IPS DF 4.7 (cell line): ENCODE results near the gene OTOP2.
"Not testable (repeated sequence)": the region's sequence is repeated elsewhere in the genome, so short reads cannot be mapped to it uniquely, and the experiment has no call there.

Source experiments
- DNase-seq: peaks from one replicate; pipeline ENCODE4 v3.0.0-alpha.2; 2013; ENCODE audit warnings: low spot score; ENCODE audit errors: extremely low read depth

The OTOP2 gene

DNA sequence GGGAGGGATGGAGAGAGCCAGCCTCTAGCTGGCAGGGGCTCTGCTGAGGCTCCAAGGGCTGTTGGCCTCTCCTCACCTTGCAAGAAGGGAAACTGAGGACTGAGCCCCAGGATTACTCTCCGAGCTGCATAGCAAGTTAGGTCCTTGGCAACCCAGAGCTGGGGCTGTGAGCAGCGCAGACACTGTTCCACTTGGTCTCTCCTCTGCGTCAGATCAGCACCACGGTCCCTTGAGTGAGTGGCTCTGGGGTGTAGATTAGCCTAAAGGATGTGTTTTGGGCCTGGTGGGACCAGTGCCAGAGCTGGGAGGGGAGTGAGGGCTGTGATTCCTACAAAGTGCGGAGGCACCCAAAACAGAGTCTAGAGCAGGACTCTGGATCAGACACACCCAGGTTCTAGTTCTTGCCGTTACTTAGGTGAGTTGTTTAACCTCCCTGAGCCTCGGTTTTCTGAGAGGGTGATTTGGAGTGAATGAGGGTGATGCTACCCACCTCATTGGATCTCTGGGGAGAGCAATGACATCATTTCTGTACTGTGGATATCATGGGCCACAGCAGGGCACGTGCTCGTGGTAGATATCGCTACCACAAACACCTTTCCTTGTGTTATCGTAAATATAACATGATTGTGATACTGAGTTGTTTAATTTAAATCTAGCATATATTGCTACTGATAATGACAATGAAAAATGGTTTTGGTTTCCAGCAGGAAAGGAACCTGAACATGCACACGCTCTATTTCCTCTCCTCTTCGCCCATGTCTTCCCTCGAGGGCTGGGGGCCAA, 22.5 kb upstream of the OTOP2 start:
- no peak for DNase-seq

DNA sequence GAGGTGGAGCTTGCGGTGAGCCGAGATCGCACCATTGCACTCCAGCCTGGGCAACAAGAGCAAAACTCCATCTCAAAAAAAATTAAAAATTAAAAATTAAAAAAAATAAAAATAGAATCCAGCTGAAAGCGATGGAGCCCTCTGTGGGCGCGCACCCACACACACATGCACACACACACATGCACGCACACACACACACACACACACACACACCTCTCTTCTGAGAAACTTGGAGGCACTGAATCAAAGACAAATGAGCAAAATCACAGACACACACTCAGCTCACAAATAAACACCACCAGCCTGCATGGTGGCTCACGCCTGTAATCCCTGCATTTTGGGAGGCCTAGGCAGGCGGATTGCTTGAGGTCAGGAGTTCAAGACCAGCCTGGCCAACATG, 21.0 kb upstream of the OTOP2 start:
- DNase-seq = no peak

DNA sequence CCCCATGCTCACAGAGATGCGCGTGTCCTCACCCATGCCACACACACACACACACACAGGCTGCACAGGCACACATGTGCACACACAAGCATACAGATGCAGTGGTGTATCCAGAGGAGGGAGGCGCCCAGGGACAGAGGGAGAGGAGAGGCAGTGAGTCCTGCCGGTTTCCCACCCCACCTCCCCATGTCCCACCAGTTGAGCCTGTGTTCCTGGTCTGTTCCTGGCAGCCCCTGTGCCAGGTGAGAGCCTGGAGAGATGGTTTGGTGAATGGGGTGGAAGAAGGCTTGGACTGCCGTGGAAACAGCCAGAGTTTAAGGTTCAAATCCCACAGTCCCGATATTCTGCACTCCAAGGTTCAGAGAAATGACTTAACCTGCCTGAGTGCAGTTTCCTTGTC, 20.4 kb upstream of the OTOP2 start:
- DNase-seq = no peak

DNA sequence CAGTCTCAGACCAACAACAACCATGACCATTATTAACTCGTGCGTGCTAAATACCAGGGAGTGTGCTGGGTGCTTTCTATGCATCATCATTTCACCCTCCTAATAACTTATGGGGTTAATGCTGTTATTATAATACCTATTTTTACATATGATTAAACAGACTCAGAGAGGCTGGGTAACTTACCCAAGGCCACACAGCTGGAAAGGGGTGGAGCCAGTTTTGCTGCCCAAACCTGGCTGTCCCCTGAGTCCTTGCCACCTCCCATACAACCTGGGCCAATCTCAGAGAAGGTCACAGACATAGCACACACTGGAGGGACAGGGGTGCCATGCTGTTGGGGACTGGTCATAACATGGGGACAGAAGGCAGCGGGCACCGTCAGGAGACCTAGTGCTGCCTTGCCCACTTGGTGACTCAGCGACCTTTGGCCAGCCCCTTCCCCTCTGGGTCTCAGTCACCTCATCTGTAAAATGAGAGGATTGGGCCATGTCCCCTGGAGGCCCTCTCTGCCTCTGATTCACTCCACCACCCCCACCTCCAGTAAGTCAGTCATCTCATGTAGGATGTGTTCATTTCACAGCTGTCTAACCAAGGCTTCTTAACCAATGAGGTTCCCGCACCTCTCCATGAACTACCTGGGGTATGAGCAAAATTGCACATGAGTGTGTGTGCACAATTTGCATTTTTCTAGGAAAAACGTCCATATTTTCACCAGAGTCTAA, 19.2 kb upstream of the OTOP2 start:
- no peak for DNase-seq

DNA sequence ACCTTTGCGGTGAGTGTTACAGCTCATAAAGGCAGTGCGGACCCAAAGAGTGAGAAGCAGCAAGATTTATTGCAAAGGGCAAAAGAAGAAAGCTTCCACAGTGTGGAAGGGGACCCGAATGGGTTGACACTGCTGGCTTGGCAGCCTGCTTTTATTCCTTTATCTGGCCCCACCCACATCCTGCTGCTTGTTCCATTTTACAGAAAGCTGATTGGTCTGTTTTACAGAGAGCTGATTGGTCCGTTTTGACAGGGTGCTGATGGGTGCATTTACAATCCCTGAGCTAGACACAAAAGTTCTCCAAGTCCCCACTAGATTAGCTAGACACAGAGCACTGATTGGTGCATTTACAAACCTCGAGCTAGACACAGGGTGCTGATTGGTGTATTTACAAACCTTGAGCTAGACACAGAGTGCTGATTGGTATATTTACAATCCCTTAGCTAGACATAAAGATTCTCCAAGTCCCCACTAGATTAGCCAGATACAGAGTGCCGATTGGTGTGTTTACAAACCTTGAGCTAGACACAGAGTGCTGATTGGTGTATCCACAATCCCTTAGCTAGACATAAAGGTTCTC, 17.8 kb upstream of the OTOP2 start:
- DNase-seq = not testable (repeated sequence)

DNA sequence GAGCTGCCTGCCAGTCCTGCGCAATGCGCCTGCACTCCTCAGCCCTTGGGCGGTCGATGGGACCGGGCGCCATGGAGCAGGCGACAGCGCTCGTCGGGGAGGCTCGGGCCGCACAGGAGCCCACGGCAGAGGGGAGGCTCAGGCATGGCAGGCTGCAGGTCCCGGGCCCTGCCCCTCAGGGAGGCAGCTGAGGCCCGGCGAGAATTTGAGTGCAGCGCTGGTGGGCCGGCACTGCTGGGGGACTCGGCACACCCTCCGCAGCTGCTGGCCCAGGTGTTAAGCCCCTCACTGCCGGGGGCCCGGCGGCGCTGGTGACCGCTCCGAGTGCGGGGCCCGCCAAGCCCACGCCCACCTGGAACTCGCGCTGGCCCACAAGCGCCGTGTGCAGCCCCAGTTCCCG, 17.1 kb upstream of the OTOP2 start:
- no peak for DNase-seq

DNA sequence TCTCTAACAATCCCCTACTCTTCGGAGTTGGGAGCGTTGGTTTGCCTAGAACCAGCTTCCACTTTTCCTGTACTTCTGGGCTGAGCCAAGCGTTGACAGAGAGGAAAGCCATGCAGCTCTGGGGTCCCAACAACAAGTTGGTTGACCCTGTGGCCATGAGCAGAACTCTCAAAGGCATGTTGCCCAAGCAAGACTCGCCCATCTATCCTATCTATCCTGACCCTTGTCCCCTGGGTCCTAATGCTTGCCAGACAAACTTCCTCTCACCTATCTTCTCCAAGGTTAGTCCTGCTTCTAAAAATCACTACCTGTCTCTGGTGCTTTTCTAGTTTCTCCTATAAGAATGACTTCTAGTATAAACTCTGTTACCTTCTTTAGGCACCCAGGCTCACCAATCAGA, 15.0 kb upstream of the OTOP2 start:
- DNase-seq = not testable (repeated sequence)

DNA sequence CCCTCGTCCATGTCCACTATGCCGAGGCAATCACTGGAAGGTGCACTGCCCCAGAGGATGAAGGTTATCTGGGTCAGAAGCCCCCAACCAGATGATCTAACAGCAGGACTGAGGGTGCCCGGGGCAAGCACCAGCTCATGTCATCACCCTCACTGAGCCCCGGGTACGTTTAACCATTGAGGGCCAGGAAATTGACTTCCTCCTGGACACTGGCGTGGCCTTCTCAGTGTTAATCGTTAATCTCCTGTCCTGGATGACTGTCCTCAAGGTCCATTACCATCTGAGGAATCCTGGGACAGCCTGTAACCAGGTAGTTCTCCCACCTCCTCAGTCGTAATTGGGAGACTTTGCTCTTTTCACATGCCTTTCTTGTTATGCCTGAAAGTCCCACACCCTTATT, 12.7 kb upstream of the OTOP2 start:
- DNase-seq = not testable (repeated sequence)

DNA sequence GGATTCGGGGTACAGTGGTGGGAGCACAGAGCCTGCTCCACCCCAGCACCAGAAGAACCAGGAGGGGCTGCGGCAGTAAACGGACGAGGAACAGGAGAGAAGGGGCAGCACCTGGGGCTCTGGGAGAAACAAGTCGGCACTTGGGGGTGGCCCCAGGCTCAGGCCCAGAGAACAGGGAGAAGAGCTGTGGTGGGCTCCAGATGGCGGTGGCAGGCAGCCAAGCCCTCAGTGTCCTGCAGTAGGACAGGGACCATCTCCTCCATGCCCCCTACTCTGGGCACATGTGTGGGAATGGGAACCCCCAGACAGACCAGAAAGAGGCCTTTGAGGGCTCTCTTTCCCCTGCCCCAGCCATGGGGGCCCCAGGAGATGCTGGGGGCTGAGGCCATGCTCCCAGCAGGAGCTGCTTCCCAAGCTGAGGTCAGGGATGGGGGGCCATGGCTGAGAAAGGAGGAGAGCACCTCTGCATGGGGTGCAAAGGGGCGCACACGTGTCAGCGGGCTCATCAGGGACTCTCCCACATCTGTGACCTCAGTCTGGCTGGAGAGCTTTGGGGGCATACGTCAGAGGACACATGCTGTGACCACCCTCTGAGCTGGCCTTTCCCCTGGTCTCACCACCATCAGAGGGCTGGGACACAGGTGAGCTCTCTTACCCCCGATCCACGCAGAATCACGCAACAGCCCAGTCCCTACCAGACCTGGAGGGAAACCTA, 7.8 kb upstream of the OTOP2 start:
- no peak for DNase-seq

DNA sequence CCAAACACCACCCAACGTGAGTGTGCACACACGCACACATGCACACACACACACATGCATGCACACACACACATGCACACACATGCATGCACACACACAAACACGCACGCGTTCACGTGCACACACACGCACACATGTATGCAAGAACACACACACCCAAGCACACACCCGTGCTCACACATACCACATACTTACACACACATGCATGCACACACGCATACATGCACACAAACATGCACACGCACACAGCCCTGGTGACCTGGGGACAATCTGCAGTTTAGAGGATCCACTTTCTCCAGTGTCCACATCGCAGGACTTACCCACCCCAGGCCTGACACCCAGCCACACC, 7.2 kb upstream of the OTOP2 start:
- no peak for DNase-seq

DNA sequence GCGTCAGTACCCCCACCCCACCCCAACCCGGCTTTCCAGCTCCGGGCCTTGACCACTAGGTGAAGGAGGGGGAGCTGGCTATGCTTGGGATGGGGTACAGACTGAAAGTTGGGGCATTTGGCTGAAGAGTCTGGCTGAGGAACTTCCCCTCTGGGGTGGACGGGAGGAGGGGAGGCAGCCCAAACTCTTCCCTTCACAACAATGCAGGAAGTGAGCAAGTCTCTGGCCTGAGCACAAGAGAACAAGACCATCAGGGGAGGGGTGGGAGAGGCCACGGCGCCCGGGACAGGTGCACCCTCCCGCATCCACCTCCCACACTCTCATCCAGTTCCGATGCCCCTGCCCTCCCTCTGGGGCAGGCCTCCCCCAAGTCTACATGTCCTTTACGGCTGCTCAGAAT, 6.6 kb upstream of the OTOP2 start:
- no peak for DNase-seq

DNA sequence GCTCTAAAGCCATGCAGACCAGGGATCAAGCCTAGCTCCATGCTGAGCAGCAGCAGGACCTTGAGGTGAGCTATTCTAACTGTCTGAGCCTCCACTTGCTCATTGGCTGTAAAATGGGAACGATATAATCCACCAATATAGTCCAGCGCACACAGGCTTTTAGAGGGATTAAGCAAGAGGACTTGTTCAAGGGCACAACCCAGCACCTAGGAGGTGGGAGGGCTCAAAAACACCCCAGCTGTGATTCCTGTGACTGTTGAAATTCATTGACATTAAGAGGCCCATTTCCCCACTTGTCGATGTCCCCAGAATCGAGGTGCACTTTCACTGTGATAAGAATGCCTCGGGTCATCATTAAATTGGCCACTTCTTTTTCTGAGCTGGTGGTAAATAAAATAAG, 5.2 kb upstream of the OTOP2 start:
- DNase-seq = no peak

DNA sequence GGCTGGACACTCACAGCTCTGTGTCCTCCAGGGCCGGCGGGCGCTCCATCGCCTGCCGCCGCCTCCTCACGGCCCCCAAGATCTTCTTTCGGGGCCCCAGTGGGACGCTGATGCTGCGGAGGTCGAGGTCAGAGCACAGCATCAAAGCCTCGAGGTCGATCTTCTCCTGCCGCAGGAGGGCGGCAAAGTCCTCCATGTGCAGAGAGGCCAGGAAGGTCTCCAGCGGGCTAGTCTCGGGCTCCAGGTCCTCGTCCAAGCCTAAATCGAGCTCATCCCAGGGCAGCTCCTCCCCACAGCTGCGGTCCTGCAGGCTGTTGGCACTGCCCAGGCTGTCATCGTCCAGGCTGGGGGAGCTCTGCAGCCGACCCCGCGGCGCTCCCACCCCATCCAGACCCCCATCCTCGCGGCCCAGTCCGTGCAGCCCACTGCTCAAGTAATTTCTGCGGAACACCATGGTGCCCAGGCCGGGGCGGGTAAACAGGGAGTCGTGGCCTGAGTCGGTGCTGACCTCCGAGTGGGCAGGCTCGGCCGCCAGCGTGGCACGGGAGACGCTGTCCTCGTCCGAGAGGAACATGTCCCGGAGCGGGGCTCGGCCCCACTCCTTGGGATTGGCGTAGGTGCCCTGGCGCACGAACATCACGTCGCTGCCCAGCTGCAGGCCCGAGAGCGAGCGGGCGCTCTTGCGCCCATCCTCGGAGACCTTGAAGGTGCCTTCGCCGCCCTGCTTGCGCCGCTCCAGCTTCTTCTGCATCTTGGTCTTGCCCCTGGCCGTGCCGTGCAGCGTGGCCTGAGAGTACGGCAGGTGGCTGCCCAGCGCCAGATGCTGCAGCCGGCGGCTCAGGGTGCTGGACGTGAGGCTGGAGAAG, 4.4 kb upstream of the OTOP2 start:
- DNase-seq = no peak

DNA sequence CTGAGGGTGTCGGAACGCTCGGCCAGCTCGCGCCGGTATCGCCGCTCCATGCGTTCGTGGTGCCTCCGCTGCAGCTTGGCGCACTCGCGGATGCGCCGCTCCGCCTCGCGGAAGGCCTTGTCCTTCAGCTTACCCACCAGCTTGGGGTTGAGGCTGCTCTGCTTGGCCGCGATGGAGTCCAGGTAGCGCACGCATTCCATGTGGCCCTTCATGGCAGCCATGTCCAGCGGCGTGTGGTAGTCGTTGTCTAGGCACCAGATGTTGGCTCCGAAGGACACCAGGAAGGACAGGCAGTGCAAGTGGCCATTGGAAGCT, 3.8 kb upstream of the OTOP2 start:
- DNase-seq = no peak

DNA sequence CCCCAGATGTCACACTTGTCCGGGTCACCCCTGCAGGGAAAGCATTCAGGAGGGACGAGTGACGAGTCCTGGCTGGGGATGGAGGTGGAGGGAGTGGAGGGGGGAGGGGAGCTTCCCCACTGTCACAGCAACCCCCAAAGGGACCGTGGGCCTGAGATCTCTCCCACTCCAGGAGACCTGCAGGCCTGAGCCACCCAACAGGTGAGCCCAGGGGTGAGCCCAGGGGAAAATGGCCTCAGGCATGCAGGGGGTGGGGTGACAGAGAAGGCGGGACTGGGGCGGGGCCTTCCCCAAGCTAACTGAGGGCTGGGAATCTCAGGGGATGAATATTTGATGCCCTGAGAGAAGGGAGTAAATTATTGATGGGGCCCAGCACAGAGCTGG, 3.4 kb upstream of the OTOP2 start:
- DNase-seq = no peak

DNA sequence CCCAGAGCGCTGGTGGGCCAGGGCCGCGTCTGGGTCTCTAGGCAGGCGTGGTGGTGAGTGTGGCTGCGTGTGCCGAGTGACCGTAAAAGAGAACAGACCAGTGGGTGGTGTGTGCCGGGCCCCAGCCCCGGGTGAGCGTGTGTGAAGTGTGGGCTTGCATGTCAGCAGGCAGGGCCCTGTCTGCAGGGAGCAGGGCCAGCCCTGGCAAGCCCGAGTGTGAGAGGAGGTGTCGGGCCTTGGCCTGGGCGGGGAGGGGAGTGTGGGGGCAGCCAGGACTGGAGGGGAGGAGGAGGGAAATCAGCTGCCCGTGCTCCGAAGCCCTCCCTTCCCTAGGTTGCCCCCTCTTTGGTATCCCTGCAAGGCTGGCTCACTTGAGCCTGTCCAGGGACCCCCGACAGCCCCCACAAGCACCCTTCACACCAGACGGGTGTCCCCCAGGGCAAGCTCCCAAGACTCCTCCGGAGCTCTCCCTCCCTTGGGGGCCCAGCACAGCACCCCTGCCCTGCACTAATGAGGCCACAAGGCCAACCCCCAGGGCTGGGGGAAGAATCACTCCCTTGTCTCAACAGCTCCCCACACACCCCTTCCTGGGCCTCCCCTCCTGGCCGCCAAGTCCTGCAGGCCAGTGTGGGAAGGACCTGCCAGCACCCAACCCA, 2.9 kb upstream of the OTOP2 start:
- DNase-seq = no peak

DNA sequence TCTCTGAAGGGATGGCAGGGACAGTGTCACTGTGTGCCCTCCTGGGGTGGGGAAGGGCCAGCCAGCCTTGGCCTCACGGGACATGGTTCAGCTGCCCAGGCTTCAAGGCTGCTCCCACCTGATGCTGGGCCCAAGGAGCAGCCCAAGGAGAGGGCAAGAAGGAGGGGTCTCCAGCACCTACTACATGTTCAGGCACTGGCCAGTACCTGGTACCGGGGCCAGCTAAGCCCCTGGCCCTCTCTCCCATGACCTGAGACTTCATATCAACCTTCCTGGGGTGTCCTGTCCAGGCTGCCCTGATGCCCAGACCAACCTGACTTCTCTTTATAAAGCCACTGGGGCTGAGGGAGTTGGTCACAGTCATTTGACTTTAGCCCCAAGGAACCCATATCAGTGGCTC, 2.3 kb upstream of the OTOP2 start:
- no peak for DNase-seq

DNA sequence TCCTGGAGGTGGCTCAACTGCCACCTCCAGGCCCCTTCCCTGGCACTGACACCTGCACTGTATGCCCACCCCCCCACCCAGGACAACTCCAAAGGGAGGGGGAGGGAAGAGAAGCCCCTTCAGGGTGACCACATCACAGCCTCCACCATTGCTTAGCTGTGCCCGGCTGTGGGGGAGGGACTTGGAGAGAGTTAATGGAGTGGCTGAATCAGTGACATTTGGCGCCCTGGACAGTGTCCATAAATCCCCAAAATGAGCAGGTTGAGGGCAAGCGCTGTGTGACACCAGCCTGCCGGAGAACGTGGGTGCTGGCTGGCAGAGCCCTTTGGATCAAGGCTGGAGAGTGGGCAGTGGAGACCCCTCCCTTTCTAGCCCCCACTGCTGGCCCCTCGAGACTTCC, 1.9 kb upstream of the OTOP2 start:
- no peak for DNase-seq

DNA sequence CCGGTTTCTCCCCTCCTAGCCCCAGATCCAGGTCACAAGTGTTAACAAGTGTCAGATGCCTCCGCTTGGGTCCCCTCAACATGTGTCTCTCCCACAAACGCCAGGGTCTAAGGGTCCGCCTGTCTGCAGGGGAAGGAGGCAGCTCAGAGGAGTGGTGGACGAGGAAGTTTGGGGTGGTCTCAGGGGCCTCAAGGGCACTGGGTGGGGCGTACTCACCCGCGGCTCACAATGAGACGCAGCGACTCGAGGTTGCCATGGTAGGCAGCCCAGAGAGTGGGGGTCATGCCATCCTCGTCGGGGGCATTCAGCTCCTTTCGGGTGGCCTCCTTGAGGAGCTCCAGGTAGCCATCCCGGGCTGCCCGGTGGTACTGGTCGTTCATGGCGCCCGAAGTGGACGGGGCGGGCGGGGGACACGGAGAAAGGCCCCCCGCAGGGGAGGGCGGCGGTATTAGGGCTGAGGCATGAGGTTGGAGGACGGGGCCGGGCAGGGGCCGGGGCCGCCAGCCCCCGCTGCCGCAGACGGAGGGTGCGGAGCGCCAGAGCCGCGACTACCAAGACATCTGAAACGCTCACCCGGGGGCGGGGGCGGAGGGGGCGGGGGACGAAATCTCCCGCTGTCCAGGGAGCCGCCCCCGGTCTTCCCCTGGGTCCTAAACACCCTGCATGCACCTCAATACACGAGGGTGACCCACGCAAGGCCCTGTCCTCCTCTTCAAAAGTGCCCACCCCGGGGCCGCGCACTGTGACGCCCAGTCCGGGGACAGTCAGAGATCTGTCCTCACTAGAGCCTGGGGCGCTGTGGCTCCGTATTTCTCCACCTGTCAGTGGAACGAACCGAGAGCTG, 1.2 kb upstream of the OTOP2 start, which contains the start of gene USH1G:
USH1G (minus strand) TSS at position 562 of the 844 bp plus-strand sequence; CDS start at position 380, 182 bp downstream.
- DNase-seq = no peak
